ENCODE measurements around the gene SAE1.
A peak's percentile ranks its signal among the peaks of the same experiment; 100 is the strongest.
"Not testable (repeated sequence)": the region's sequence is repeated elsewhere in the genome, so short reads cannot be mapped to it uniquely, and the experiment has no call there.

The SAE1 gene

DNA sequence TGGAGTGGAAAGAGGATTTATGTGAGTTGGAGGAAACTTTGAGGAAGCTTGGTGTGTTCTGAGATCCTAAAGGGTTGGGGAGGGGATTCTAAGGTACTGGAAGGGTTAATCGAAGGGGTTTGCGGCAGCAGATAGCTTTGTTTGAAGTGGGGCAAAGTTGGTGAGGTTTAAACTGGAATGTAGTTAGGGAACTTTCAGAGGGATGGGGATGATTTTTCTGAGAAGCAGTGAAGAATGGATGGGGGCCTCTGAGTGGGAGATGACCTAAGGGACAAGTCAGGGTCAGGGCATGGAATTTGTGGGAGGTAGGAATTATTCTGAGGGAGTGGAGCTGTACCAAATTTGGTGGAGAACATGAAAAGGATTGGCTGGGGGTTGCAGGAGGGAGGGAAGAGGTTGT, 3.9 kb downstream of the SAE1 start:
- 100% methylated on average over 2 of the region's 2 CpGs for WGBS (ENCODE audit: insufficient coverage)
- H3K27me3 ChIP-seq (replicated peaks in 2 of 5; ENCODE audit: control insufficient read depth in 4 of 5, insufficient read depth in 5 of 5, low read length in 4 of 5), result no peaks in the 10 kb centered on the region
- peak overlapping the region in 1 of 2 experiments; percentile 14 for H3K27ac ChIP-seq (ENCODE audit: insufficient read depth in 1 of 2, low read depth in 1 of 2, low read length in 2 of 2, poor library complexity in 1 of 2, severe bottlenecking in 2 of 2)
- peaks cover 0 to 18% (median 11%) of the 10 kb centered on the region in 4 experiments for H3K4me1 ChIP-seq (ENCODE audit: control extremely low read depth in 1 of 4, control insufficient read depth in 4 of 4, insufficient read depth in 4 of 4, low read length in 3 of 4)
- peaks cover 0 to 27% (median 1%) of the 10 kb centered on the region in 4 experiments for H3K36me3 ChIP-seq (ENCODE audit: control insufficient read depth in 4 of 4, insufficient read depth in 4 of 4, low read length in 3 of 4)
- DNase-seq, result no peak
- ChIA-PET POLR2A (no interaction called here), CTCF (interaction anchor here (0.7 to 1.2 kb wide), 2 partner anchors 14 to 59 kb away, joined by 3 read pairs; no protein-coding TSS in a partner anchor)
- no peak overlapping the region for H3K4me3 ChIP-seq (ENCODE audit: control insufficient read depth in 1 of 7, extremely low read depth in 1 of 7, insufficient read depth in 4 of 7, low read depth in 2 of 7, low read length in 6 of 7)
- no peaks in the 10 kb centered on the region for H3K9me3 ChIP-seq (ENCODE audit: control extremely low read depth in 1 of 5, control insufficient read depth in 4 of 5, insufficient read depth in 2 of 5, low read depth in 1 of 5, low read length in 4 of 5)

DNA sequence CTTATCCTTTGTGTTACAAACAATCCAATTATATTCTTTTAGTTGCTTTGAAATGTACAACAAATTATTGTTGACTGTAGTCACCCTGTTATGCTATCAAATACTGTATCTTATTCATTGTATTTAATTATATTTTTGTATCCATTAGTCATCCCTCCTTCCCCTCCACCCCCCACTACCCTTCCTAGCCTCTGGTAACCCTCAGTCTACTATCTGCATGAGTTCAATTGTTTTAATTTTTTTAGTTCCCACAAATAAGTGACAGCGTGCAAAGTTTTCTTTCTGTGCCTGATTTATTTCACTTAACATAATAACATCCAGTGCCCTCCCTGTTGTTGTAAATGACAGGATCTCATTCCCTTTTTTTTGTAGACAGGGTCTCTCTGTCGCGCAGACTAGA, 4.5 kb downstream of the SAE1 start:
- Histone ChIP-seq H3K9me3 (ENCODE audit: control extremely low read depth in 1 of 5, control insufficient read depth in 4 of 5, insufficient read depth in 2 of 5, low read depth in 1 of 5, low read length in 4 of 5) (no peaks in the 10 kb centered on the region), H3K4me3 (ENCODE audit: control insufficient read depth in 1 of 7, extremely low read depth in 1 of 7, insufficient read depth in 4 of 7, low read depth in 2 of 7, low read length in 6 of 7) (no peak overlapping the region), H3K27ac (ENCODE audit: insufficient read depth in 1 of 2, low read depth in 1 of 2, low read length in 2 of 2, poor library complexity in 1 of 2, severe bottlenecking in 2 of 2) (peak overlapping the region in 1 of 2 experiments; percentile 14), H3K27me3 (replicated peaks in 2 of 5; ENCODE audit: control insufficient read depth in 4 of 5, insufficient read depth in 5 of 5, low read length in 4 of 5) (no peaks in the 10 kb centered on the region), H3K4me1 (ENCODE audit: control extremely low read depth in 1 of 4, control insufficient read depth in 4 of 4, insufficient read depth in 4 of 4, low read length in 3 of 4) (peaks cover 0 to 18% (median 11%) of the 10 kb centered on the region in 4 experiments), H3K36me3 (ENCODE audit: control insufficient read depth in 4 of 4, insufficient read depth in 4 of 4, low read length in 3 of 4) (peaks cover 0 to 27% (median 1%) of the 10 kb centered on the region in 4 experiments)
- WGBS (ENCODE audit: insufficient coverage), result 93% methylated on average over 3 of the region's 3 CpGs
- DNase-seq, result no peak
- POLR2A ChIA-PET, result no interaction called here
- CTCF ChIA-PET, result no interaction called here

DNA sequence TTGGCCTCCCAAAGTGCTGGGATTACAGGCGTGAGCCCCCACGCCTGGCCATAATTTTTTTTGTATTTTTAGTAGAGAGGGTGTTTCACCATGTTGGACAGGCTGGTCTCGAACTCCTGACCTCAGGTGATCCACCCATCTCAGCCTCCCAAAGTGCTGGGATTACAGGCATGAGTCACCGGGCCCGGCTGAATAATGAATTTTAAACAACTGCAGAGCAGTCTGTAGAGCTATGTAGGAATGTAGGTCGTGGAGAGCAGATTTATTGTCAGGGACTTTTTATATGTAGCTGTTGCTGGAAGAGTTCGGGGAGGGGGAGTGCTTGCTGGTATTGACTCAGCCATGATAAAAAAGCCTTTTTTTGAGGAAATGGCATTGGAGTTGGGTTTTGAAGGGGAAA, 10.6 kb downstream of the SAE1 start:
- H3K4me3 ChIP-seq (ENCODE audit: control insufficient read depth in 1 of 7, extremely low read depth in 1 of 7, insufficient read depth in 4 of 7, low read depth in 2 of 7, low read length in 6 of 7); H3K9me3 ChIP-seq (ENCODE audit: control extremely low read depth in 1 of 5, control insufficient read depth in 4 of 5, insufficient read depth in 2 of 5, low read depth in 1 of 5, low read length in 4 of 5); H3K27ac ChIP-seq (ENCODE audit: insufficient read depth in 1 of 2, low read depth in 1 of 2, low read length in 2 of 2, poor library complexity in 1 of 2, severe bottlenecking in 2 of 2); DNase-seq; H3K4me1 ChIP-seq (ENCODE audit: control extremely low read depth in 1 of 4, control insufficient read depth in 4 of 4, insufficient read depth in 4 of 4, low read length in 3 of 4); H3K27me3 ChIP-seq (replicated peaks in 2 of 5; ENCODE audit: control insufficient read depth in 4 of 5, insufficient read depth in 5 of 5, low read length in 4 of 5); POLR2A ChIA-PET: not testable (repeated sequence)
- H3K36me3 ChIP-seq (ENCODE audit: control insufficient read depth in 4 of 4, insufficient read depth in 4 of 4, low read length in 3 of 4), result peaks cover 7 to 58% (median 18%) of the 10 kb centered on the region in 4 experiments
- 90% methylated on average over 3 of the region's 7 CpGs for WGBS (ENCODE audit: insufficient coverage)
- CTCF ChIA-PET, result interaction anchor here (0.8 kb wide), 1 partner anchor 127 kb away, joined by 3 read pairs; no protein-coding TSS in a partner anchor

DNA sequence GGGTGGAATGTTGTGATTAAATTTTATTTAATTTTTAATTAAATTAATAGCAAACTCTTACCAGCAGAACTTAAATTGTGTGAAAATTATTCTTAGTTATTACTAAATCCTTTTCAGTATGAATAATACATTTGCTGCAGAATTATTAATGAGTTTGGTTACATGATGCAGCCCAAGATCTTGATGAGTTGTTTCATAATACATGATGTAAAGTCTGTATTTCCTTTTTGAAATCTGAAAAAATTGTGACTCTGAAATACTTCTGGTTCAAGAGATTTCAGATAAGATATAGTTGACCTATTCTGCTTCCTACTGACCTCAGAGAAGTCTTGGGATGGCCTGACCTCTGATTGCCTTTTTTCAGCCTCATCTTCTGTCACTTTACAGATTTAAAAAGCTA, 11.1 kb downstream of the SAE1 start:
- ChIA-PET CTCF (no interaction called here), POLR2A (no interaction called here)
- no peaks in the 10 kb centered on the region for H3K4me1 ChIP-seq (ENCODE audit: control extremely low read depth in 1 of 4, control insufficient read depth in 4 of 4, insufficient read depth in 4 of 4, low read length in 3 of 4)
- no peak for DNase-seq
- no peak overlapping the region for H3K27ac ChIP-seq (ENCODE audit: insufficient read depth in 1 of 2, low read depth in 1 of 2, low read length in 2 of 2, poor library complexity in 1 of 2, severe bottlenecking in 2 of 2)
- peaks cover 7 to 63% (median 22%) of the 10 kb centered on the region in 4 experiments for H3K36me3 ChIP-seq (ENCODE audit: control insufficient read depth in 4 of 4, insufficient read depth in 4 of 4, low read length in 3 of 4)
- no peaks in the 10 kb centered on the region for H3K9me3 ChIP-seq (ENCODE audit: control extremely low read depth in 1 of 5, control insufficient read depth in 4 of 5, insufficient read depth in 2 of 5, low read depth in 1 of 5, low read length in 4 of 5)
- H3K4me3 ChIP-seq (ENCODE audit: control insufficient read depth in 1 of 7, extremely low read depth in 1 of 7, insufficient read depth in 4 of 7, low read depth in 2 of 7, low read length in 6 of 7), result no peak overlapping the region
- H3K27me3 ChIP-seq (replicated peaks in 2 of 5; ENCODE audit: control insufficient read depth in 4 of 5, insufficient read depth in 5 of 5, low read length in 4 of 5), result no peaks in the 10 kb centered on the region

DNA sequence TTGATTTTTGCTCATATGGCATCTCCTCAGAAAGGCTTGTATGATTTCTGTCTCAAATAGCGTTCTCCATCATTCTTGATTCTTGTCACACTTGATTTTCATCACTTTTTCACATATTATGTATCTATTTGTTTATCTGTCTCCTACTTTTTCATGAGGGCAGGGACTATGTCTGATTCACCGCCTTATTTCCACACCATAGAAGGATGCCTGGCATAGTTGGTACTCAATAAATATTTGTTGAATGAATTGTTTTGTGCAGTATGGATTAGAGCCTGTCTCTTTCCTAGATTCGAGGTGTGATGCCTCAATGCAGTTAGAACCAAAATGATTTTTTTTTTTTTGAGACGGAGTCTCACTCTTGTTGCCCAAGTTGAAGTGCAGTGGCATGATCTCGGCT, 12.1 kb downstream of the SAE1 start:
- no peaks in the 10 kb centered on the region for H3K27me3 ChIP-seq (replicated peaks in 2 of 5; ENCODE audit: control insufficient read depth in 4 of 5, insufficient read depth in 5 of 5, low read length in 4 of 5)
- no peak overlapping the region for H3K27ac ChIP-seq (ENCODE audit: insufficient read depth in 1 of 2, low read depth in 1 of 2, low read length in 2 of 2, poor library complexity in 1 of 2, severe bottlenecking in 2 of 2)
- DNase-seq, result no peak
- H3K9me3 ChIP-seq (ENCODE audit: control extremely low read depth in 1 of 5, control insufficient read depth in 4 of 5, insufficient read depth in 2 of 5, low read depth in 1 of 5, low read length in 4 of 5), result no peaks in the 10 kb centered on the region
- POLR2A ChIA-PET, result no interaction called here
- 95% methylated on average over 5 of the region's 5 CpGs for WGBS (ENCODE audit: insufficient coverage)
- no peak overlapping the region for H3K4me3 ChIP-seq (ENCODE audit: control insufficient read depth in 1 of 7, extremely low read depth in 1 of 7, insufficient read depth in 4 of 7, low read depth in 2 of 7, low read length in 6 of 7)
- H3K4me1 ChIP-seq (ENCODE audit: control extremely low read depth in 1 of 4, control insufficient read depth in 4 of 4, insufficient read depth in 4 of 4, low read length in 3 of 4), result no peaks in the 10 kb centered on the region
- H3K36me3 ChIP-seq (ENCODE audit: control insufficient read depth in 4 of 4, insufficient read depth in 4 of 4, low read length in 3 of 4), result peaks cover 7 to 62% (median 25%) of the 10 kb centered on the region in 4 experiments
- CTCF ChIA-PET, result interaction anchor here (1.0 to 8.5 kb wide), 3 partner anchors 11 to 104 kb away, joined by 3 to 105 read pairs (median 3); no protein-coding TSS in a partner anchor

DNA sequence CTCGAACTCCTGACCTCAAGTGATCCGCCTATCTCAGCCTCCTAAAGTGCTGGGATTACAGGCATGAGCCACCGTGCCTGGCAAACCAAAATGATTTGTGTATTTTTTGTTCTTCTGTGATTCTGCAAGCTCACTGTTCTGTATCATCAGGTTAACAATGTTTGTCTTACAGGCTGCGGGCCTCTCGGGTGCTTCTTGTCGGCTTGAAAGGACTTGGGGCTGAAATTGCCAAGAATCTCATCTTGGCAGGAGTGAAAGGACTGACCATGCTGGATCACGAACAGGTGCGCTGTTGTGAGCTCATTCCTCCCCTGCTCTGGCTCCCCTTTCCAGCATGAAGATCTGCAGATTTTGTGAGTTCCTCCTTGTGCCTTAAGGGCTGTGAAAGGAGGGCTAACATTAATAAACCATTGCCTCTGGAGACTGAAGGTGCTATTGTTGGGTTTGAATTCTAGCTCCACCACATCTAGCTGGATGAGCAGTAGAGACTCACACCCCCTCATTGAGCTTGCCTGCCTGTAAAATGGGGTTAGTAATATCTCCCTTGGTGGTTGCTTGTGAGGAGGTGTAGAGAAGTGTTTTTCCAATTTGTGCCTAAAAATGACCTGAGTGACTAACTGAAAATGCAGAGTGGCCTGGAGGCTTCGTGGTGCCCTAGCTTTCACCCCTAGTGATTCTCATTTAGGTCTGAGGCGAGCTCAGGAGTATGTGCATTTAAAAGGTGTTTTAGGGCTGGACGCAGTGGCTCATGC, 12.9 kb downstream of the SAE1 start:
- Histone ChIP-seq H3K27ac (ENCODE audit: insufficient read depth in 1 of 2, low read depth in 1 of 2, low read length in 2 of 2, poor library complexity in 1 of 2, severe bottlenecking in 2 of 2) (no peak overlapping the region), H3K4me3 (ENCODE audit: control insufficient read depth in 1 of 7, extremely low read depth in 1 of 7, insufficient read depth in 4 of 7, low read depth in 2 of 7, low read length in 6 of 7) (no peak overlapping the region), H3K27me3 (replicated peaks in 2 of 5; ENCODE audit: control insufficient read depth in 4 of 5, insufficient read depth in 5 of 5, low read length in 4 of 5) (no peaks in the 10 kb centered on the region), H3K9me3 (ENCODE audit: control extremely low read depth in 1 of 5, control insufficient read depth in 4 of 5, insufficient read depth in 2 of 5, low read depth in 1 of 5, low read length in 4 of 5) (no peaks in the 10 kb centered on the region), H3K4me1 (ENCODE audit: control extremely low read depth in 1 of 4, control insufficient read depth in 4 of 4, insufficient read depth in 4 of 4, low read length in 3 of 4) (no peaks in the 10 kb centered on the region), H3K36me3 (ENCODE audit: control insufficient read depth in 4 of 4, insufficient read depth in 4 of 4, low read length in 3 of 4) (peaks cover 7 to 64% (median 29%) of the 10 kb centered on the region in 4 experiments)
- ChIA-PET POLR2A (no interaction called here), CTCF (interaction anchor here (1.0 to 8.5 kb wide), 3 partner anchors 11 to 103 kb away, joined by 3 to 105 read pairs (median 3); no protein-coding TSS in a partner anchor)
- DNase-seq, result no peak
- WGBS (ENCODE audit: insufficient coverage), result 99% methylated on average over 10 of the region's 11 CpGs

DNA sequence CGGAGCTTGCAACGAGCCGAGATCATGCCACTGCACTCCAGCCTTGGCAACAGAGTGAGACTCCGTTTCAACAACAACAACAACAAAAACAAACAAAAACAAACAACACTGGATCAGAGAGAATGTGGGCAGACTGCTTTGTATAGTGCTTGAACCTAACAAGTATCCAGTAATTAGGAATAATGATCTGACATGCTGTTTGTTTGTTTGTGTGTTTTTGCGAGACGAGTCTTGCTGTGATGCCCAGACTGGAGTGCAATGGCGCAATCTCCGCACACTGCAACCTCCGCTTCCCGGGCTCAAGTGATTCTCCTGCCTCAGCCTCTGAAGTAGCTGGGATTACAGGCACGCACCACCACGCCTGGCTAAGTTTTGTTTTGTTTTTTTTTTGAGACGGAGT, 14.0 kb downstream of the SAE1 start:
- 95% methylated on average over 7 of the region's 13 CpGs for WGBS (ENCODE audit: insufficient coverage)
- H3K27me3 ChIP-seq (replicated peaks in 2 of 5; ENCODE audit: control insufficient read depth in 4 of 5, insufficient read depth in 5 of 5, low read length in 4 of 5), result no peaks in the 10 kb centered on the region
- no peak overlapping the region for H3K27ac ChIP-seq (ENCODE audit: insufficient read depth in 1 of 2, low read depth in 1 of 2, low read length in 2 of 2, poor library complexity in 1 of 2, severe bottlenecking in 2 of 2)
- no peaks in the 10 kb centered on the region for H3K9me3 ChIP-seq (ENCODE audit: control extremely low read depth in 1 of 5, control insufficient read depth in 4 of 5, insufficient read depth in 2 of 5, low read depth in 1 of 5, low read length in 4 of 5)
- ChIA-PET POLR2A (no interaction called here), CTCF (interaction anchor here (0.9 to 8.5 kb wide), 4 partner anchors 12 to 102 kb away, joined by 3 to 105 read pairs (median 8); no protein-coding TSS in a partner anchor)
- H3K4me3 ChIP-seq (ENCODE audit: control insufficient read depth in 1 of 7, extremely low read depth in 1 of 7, insufficient read depth in 4 of 7, low read depth in 2 of 7, low read length in 6 of 7), result no peak overlapping the region
- H3K4me1 ChIP-seq (ENCODE audit: control extremely low read depth in 1 of 4, control insufficient read depth in 4 of 4, insufficient read depth in 4 of 4, low read length in 3 of 4), result no peaks in the 10 kb centered on the region
- DNase-seq, result no peak
- peaks cover 7 to 61% (median 31%) of the 10 kb centered on the region in 4 experiments for H3K36me3 ChIP-seq (ENCODE audit: control insufficient read depth in 4 of 4, insufficient read depth in 4 of 4, low read length in 3 of 4)
